Kidney epithelial cell (primary cell): ENCODE measurements around the gene CSPG4. TPM values are rescaled to one million over a fixed set of nuclear protein-coding genes. Genes with fewer than 3 reads are reported as not detected.

Experiments used
- DNase-seq: peaks from one replicate; pipeline ENCODE4 v3.0.0-alpha.2; 2010; ENCODE audit warnings: low read depth
- H3K27me3 ChIP-seq: 2 replicates; pipeline ENCODE4 v1.6.0; 2011; ENCODE audit warnings: low read length; ENCODE audit not compliant: control insufficient read depth, insufficient read depth
- H3K36me3 ChIP-seq: 2 replicates; pipeline ENCODE4 v1.5.1; 2011; ENCODE audit warnings: low read length; ENCODE audit not compliant: control insufficient read depth, insufficient read depth
- H3K4me3 ChIP-seq: 2 replicates; pipeline ENCODE4 v1.5.1; 2011; ENCODE audit warnings: low read depth, mild to moderate bottlenecking, control low read depth, low read length
- CTCF ChIP-seq: IDR thresholded peaks from 2 replicates; pipeline ENCODE4 v1.5.1; 2011; ENCODE audit warnings: mild to moderate bottlenecking, moderate library complexity, low read length, control low read depth, inconsistent platforms; ENCODE audit not compliant: insufficient read depth, poor library complexity, severe bottlenecking
- total RNA-seq: library from RNA; depleted of rRNA; stranded (reverse); fragments of >200 nt; gene quantifications from 2 replicates; pipeline ENCODE4 v1.2.3, GENCODE V29; 2015

Gene CSPG4
- total RNA-seq, 1 donor from 2014 or later, result 1.7 TPM

DNA sequence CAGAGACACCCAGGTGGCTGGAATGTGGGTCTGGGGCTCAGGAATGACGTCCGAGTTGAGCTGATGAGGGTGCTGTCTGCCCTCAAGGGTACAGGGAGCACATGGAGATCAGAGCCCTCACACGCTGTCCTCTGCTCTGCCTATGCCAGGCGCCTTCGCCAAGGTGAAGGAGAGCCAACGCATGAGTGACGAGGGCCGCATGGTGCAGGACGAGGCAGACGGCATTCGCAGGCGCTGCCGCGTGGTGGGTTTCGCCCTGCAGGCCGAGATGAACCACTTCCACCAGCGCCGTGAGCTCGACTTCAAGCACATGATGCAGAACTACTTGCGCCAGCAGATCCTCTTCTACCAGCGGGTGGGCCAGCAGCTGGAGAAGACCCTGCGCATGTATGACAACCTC, 55.8 kb downstream of the CSPG4 start:
- DNase-seq, result no peak
- no peak for TF ChIP-seq CTCF
- no peaks in the 10 kb centered on the region for H3K36me3 ChIP-seq
- H3K4me3 ChIP-seq, result no peak overlapping the region
- H3K27me3 ChIP-seq, result no peaks in the 10 kb centered on the region

DNA sequence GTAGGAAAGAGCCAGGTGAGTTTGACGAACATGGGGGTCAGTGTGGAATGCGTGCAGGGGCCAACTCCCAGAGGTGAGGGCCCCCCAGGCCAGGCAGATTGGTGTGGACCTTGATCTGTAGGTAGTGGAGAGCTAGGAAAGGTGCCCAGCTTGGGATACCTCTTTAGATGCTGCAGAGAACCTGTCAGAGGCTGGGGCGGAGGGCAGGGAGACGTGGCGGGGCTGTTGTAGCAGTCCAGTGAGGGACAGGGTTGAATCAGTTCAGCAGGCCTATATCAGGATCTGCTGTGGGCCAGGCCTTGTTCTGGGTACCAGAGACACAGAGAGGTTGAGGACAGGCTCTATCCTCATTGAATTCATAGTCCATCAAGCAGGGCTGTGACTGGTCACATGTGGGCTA, 56.3 kb downstream of the CSPG4 start:
- Histone ChIP-seq H3K27me3 (no peaks in the 10 kb centered on the region), H3K36me3 (no peaks in the 10 kb centered on the region), H3K4me3 (no peak overlapping the region)
- TF ChIP-seq CTCF, result no peak
- no peak for DNase-seq

GRCh38 chr15:75655931-75656330, 56.7 kb downstream of the CSPG4 start:
- Histone ChIP-seq H3K27me3 (no peaks in the 10 kb centered on the region), H3K36me3 (no peaks in the 10 kb centered on the region), H3K4me3 (no peak overlapping the region)
- DNase-seq, result no peak
- TF ChIP-seq CTCF, result no peak

- no peak for DNase-seq
- Histone ChIP-seq H3K27me3 (no peaks in the 10 kb centered on the region), H3K36me3 (no peaks in the 10 kb centered on the region), H3K4me3 (no peak overlapping the region)
- TF ChIP-seq CTCF, result no peak
These were observed 58.3 kb downstream of the CSPG4 start for GRCh38 chr15:75654201-75654907.

- no peak for TF ChIP-seq CTCF
- Histone ChIP-seq H3K27me3 (no peaks in the 10 kb centered on the region), H3K36me3 (no peaks in the 10 kb centered on the region), H3K4me3 (no peak overlapping the region)
- no peak for DNase-seq
These were observed 59.2 kb downstream of the CSPG4 start for GRCh38 chr15:75653347-75653913.
